ACC112 (cell line): ENCODE data around the gene BPIFB6.

Experiments used
- H2AFZ ChIP-seq: fragments of 200-600 bp; sonication (generic); one replicate; pipeline ENCODE4 v1.6.0; 2017; ENCODE audit warnings: antibody characterized with exemption, low read length; ENCODE audit not compliant: unreplicated experiment
- H3K27ac ChIP-seq: fragments of 200-600 bp; sonication (generic); 2 replicates; pipeline ENCODE4 v1.5.1; 2014; ENCODE audit warnings: low read depth, mild to moderate bottlenecking, antibody characterized with exemption, low read length, moderate library complexity
- H3K27me3 ChIP-seq: fragments of 200-600 bp; sonication (generic); 2 replicates; pipeline ENCODE4 v1.6.1; 2014; ENCODE audit warnings: mild to moderate bottlenecking, antibody characterized with exemption, low read length, moderate library complexity, mixed read lengths; ENCODE audit not compliant: insufficient read depth
- H3K36me3 ChIP-seq: fragments of 200-600 bp; sonication (generic); 2 replicates; pipeline ENCODE4 v1.6.1; 2016; ENCODE audit warnings: mild to moderate bottlenecking, antibody characterized with exemption, low read length, moderate library complexity, mixed read lengths; ENCODE audit not compliant: insufficient read depth
- H3K4me1 ChIP-seq: fragments of 200-600 bp; sonication (generic); one replicate; pipeline ENCODE4 v1.6.1; 2016; ENCODE audit warnings: low read length, mixed read lengths; ENCODE audit not compliant: insufficient read depth, unreplicated experiment, control insufficient read depth
- H3K4me3 ChIP-seq: fragments of 200-600 bp; sonication (generic); 2 replicates; pipeline ENCODE4 v1.5.1; 2014; ENCODE audit warnings: mild to moderate bottlenecking, low read depth, low read length
- H3K79me2 ChIP-seq: fragments of 200-600 bp; sonication (generic); one replicate; pipeline ENCODE4 v1.6.0; 2016; ENCODE audit warnings: low read length; ENCODE audit not compliant: control insufficient read depth, unreplicated experiment, insufficient read depth

The BPIFB6 gene

DNA sequence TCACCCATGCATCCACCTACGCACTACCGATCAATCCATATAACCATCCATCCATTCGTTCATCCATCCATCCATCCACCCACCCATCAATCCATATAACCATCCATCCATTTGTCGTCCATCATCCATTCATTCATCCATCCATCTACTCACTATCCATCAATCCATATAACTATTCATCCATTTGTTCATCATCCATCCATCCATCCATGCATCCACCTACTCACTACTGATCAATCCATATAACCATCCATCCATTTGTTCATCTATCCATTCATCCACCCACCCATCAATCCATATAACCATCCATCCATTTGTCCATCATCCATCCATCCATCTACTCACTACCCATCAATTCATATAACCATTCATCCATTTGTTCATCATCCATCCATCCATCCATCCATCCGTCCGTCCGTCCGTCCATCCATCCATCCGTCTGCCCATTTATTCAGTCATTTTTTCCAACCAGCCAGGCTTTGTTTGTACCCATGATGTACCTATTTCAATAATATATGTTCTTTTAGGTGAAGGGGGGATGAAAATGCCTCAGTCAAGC is 6.1 kb upstream of the BPIFB6 start:
- Histone ChIP-seq H3K27me3 (peaks cover 82% of the 10 kb centered on the region), H2AFZ (no peak overlapping the region), H3K79me2 (no peaks in the 10 kb centered on the region)

DNA sequence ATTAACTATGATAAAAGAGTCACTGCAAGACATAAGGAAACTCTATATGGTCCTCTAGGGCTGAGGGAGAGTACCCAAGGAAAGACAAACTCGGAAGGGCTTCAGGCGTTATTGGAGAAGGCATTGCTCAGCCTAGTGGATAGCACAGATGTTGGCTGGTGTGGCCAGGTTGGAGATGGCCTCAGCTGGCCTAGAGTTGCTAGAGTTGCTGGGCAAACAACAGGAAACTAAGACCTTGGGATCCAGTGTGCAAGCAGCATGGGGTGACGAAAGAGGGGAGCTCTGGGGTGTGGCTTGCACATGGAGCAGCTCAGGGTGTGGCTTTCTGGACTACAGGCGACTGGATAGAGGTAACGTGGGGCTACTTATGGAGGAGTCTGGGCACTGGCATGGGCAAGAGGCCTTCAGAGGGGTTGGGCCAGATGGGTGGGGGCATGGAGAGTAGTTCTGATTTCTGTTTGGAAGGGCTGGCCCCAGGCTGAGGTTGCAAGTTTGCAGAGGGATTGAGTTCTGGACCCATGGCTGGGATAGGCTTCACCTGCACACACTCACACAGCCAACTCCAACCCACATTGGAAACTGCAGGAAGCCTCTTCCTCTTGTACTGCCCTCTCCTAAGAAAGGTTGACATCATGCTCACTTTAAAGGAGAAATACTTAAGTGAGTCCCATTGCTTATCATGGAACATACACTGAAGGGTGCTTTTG is 5.2 kb upstream of the BPIFB6 start:
- Histone ChIP-seq H3K4me3 (no peak overlapping the region), H3K27me3 (peaks cover 89% of the 10 kb centered on the region), H3K36me3 (no peaks in the 10 kb centered on the region), H3K4me1 (no peaks in the 10 kb centered on the region), H2AFZ (no peak overlapping the region), H3K79me2 (no peaks in the 10 kb centered on the region), H3K27ac (no peak overlapping the region)

More for the DNA sequence above, 6.1 kb upstream of the BPIFB6 start:
- no peak overlapping the region for H3K4me3 ChIP-seq
- H3K36me3 ChIP-seq: no peaks in the 10 kb centered on the region
- H3K27ac ChIP-seq: no peak overlapping the region
- no peaks in the 10 kb centered on the region for H3K4me1 ChIP-seq

DNA sequence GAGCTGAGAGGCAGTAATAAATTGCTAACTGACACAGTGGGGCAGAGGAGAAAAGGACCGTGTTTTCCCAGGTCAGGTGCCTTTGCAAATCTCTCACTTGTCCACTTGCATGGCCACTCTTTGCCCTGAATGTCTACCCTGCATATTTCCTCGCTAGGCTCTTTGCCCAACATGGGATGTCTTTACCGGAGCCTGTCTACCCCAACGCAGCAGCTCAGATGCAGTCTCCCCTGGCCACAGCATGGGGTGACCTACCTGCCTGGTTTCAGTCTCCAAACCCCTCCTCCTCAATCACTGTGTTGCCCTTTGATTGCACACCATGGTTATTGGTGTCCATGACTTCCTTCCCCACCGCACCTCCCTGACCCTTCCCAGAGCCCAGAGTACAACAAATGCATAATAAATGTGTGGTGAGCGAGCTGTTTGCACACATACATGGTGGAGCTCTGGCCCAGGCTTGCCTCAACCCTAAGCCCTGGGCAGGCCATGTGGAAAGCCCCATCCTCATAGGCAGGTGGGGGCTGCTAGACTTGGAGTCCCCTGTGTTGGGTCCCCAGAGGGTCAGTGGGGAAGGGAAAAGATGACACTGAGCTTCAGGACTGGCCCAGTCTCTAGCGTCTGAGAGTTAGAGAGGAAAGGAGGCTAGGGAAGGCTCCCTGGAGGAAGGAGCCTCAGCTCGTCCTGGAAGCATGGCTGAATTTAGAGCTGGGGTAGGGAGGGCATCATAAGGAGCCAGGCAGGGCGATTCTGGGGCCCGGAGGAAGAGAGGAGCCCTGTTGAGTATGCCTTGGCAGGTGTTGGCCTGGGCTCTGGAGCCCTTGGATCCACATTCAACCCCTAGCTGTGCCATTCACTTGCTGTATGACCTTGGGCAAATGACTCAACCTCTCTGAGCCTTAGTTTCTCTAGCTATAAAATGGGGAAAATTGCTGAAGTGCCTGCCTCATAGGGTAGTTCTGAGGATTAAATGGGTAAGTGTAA is 4.4 kb upstream of the BPIFB6 start:
- no peaks in the 10 kb centered on the region for H3K4me1 ChIP-seq

DNA sequence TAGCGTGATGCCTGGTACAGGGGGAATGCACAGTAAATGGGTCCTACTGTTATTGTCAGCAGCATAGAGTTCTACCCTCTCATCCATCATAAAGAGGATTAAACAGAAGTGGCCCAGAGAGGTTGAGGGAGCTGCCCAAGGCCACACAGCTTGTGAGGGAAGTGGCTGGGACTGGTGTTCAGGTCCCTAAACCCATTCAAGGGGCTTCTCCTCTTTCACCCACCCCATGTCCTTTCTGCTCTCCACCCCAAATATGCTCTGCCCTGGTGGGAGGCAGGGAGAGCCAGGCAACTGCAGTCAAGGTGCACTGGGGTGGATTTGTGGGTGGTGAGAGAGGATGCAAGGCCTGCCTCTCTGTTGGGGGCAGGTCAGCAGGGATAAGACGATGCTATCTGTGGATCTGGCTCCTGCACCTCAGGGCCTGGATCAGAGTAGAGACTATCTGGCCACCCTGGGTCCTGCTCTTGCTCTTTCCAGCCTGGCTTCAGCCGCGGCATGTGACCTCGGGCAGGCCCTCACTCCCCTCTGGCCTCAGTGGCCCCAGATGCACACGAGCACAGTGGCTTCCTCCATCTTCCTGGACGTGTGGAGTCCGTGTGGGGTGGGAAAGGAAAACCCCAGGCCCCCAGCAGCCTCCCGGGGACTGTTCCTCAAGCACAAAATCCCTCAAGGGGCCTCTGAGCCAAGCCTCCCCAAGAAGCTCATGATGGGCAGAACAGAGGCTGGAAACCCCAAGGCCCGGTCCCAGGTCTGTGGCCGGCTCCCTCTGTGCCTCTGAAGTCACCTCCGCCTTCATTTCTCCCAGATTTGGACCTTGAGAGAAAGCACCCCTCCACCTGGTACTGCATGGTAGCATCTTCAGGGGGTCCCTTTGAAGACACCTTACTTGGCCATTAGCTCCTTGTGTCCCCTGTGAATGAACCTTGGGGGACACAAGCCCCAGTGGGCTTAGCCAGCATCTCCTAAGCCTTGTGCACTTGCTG is 3.4 kb upstream of the BPIFB6 start:
- Histone ChIP-seq H3K4me1 (no peaks in the 10 kb centered on the region), H3K36me3 (no peaks in the 10 kb centered on the region), H3K27me3 (peaks cover 85% of the 10 kb centered on the region), H3K4me3 (no peak overlapping the region), H3K27ac (no peak overlapping the region), H3K79me2 (no peaks in the 10 kb centered on the region), H2AFZ (no peak overlapping the region)

More for the DNA sequence above, 4.4 kb upstream of the BPIFB6 start:
- H3K36me3 ChIP-seq: no peaks in the 10 kb centered on the region
- peaks cover 90% of the 10 kb centered on the region for H3K27me3 ChIP-seq
- no peaks in the 10 kb centered on the region for H3K79me2 ChIP-seq
- no peak overlapping the region for H3K4me3 ChIP-seq
- H3K27ac ChIP-seq: no peak overlapping the region
- no peak overlapping the region for H2AFZ ChIP-seq

DNA sequence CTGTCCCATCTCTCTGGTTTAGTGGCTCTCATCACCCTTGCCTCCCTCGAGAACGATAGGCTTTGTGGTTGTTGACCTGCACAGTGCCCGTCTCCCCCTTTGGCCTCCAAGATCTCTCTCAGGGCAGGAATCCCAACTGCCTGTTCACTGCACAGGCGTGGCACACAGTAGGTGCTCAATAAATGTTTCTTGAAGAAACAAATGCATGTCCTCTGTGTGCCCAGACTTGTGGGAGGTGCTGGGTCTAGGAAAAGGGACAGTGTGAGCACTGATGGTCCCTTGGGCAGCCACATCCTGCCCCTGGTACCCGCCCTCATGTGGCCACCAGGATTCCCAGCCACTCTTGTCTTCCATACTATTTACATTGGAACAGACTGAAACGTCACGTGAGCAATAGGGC is 2.6 kb upstream of the BPIFB6 start:
- no peaks in the 10 kb centered on the region for H3K79me2 ChIP-seq
- H3K36me3 ChIP-seq: no peaks in the 10 kb centered on the region
- H2AFZ ChIP-seq: no peak overlapping the region
- H3K4me3 ChIP-seq: no peak overlapping the region
- H3K4me1 ChIP-seq: no peaks in the 10 kb centered on the region
- H3K27ac ChIP-seq: no peak overlapping the region
- peaks cover 87% of the 10 kb centered on the region for H3K27me3 ChIP-seq

DNA sequence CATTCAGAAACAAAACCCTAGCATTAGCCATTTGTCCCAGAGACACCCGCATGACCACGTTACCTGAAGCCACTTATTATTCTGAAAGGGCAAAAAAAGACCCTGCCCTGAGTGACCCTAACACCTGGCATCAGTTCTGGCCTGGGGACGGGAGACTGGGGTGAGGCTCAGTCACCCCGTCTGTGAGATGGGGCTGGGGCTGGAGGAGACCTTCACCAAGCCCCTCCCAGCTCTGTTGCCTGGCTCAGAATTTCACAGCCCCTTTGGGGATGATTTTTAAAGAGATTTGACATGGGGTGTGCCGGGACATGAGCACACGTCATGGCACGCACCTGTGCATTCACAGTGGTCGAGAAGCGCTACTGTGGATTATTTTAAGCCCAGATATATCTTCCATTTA is 1.4 kb upstream of the BPIFB6 start:
- Histone ChIP-seq H3K36me3 (no peaks in the 10 kb centered on the region), H2AFZ (no peak overlapping the region), H3K79me2 (no peaks in the 10 kb centered on the region), H3K4me3 (no peak overlapping the region), H3K4me1 (no peaks in the 10 kb centered on the region), H3K27me3 (peaks cover 88% of the 10 kb centered on the region), H3K27ac (no peak overlapping the region)

DNA sequence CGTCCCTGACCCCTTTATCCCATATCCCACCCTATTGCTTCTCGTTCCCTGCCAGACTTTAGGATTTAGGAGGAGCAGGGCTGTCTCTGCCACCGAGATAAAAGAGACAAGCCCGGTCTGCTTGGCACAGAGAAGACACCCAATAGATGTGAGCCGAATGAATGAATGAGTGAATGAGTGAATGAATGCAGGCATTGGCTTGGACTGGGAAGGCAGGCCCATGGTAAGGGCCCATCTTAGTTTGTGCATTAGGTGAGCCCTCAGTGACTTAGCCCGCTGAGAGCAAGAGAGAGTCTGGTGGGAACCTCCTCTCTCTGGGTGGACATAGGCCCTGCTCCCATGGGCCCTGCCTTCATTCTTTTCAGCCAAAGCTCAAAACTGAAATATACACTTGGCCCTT is 879 bp upstream of the BPIFB6 start:
- H3K27me3 ChIP-seq: peaks cover 88% of the 10 kb centered on the region
- no peak overlapping the region for H3K27ac ChIP-seq
- no peaks in the 10 kb centered on the region for H3K36me3 ChIP-seq
- H3K4me3 ChIP-seq: no peak overlapping the region
- no peaks in the 10 kb centered on the region for H3K4me1 ChIP-seq
- no peak overlapping the region for H2AFZ ChIP-seq
- no peaks in the 10 kb centered on the region for H3K79me2 ChIP-seq

DNA sequence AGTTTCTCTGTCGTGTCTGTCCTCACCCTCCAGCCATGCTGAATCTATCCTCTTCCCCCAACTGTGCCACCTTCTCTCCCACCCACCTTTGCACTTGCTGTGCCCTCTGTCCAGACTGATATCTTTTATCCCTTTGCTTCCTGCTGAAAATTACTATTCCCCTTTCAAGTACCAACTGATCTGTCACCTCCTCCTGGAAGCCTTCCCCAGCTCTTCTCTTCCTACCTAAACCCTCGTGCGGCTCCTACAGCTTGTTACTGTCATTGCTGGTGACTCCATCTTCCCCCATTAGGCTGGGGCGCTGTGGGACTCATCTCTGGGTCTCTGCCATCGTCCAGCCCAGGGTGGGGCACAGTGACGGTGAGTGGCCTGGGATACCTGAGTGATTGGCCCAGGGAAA is 1.1 kb downstream of the BPIFB6 start:
- Histone ChIP-seq H3K4me1 (no peaks in the 10 kb centered on the region), H3K79me2 (no peaks in the 10 kb centered on the region), H3K27me3 (peaks cover 84% of the 10 kb centered on the region), H3K36me3 (no peaks in the 10 kb centered on the region), H3K4me3 (no peak overlapping the region), H3K27ac (no peak overlapping the region), H2AFZ (no peak overlapping the region)

DNA sequence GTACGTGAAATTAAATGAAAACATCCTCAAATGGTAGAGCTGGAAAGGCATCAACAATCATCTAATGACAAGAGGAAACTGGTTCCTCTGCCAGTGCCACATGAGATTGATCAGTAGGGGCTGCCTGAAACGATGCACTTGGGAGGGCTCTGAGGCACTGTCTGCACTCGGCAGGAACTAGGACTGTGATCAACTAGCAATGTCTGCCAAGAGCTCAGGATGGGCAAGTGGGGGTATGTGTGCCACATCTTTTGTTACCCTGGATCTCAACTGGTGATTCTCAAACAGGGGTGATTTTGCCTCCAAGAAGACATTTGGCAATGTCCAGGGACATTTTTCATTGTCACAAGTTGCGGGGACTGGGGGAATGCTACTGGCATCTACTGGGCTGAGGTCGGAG is 1.9 kb downstream of the BPIFB6 start:
- Histone ChIP-seq H3K4me1 (no peaks in the 10 kb centered on the region), H3K4me3 (no peak overlapping the region), H3K27me3 (peaks cover 84% of the 10 kb centered on the region), H3K36me3 (no peaks in the 10 kb centered on the region), H3K79me2 (no peaks in the 10 kb centered on the region), H3K27ac (no peak overlapping the region), H2AFZ (no peak overlapping the region)

DNA sequence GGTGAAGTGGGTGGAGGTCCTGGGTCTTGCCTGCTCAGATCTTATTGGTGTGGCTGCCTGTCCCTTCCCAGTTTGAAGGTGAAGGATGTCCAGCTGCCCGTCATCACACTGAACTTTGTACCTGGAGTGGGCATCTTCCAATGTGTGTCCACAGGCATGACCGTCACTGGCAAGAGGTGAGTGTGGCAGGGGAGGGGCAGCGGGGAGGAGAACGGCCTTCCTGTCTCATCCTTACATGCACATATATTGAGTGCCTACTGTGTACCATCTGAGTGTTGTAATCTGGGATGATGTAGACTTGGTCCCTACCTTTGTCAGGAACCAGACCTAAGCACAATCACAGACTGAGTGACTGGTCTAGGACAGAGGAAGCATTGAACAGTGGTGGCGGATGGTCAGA is 2.7 kb downstream of the BPIFB6 start:
- Histone ChIP-seq H3K27ac (no peak overlapping the region), H2AFZ (no peak overlapping the region), H3K79me2 (no peaks in the 10 kb centered on the region), H3K36me3 (no peaks in the 10 kb centered on the region), H3K4me1 (no peaks in the 10 kb centered on the region), H3K4me3 (no peak overlapping the region), H3K27me3 (peaks cover 84% of the 10 kb centered on the region)
